Omental fat pad (tissue), 4 donors: ENCODE data around the gene PNPLA6. TPM values are rescaled to one million over a fixed set of nuclear protein-coding genes. Genes with fewer than 3 reads are reported as not detected.
"Not testable (repeated sequence)": the region's sequence is repeated elsewhere in the genome, so short reads cannot be mapped to it uniquely, and the experiment has no call there.

Experiments
- ATAC-seq: fragments of 150-250 bp; one replicate; pipeline ENCODE4 v1.9.1; 2016; ENCODE audit warnings: mild to moderate bottlenecking, moderate library complexity; ENCODE audit not compliant: low FRiP score
- DNase-seq: peaks from one replicate; pipeline ENCODE4 v3.0.0-alpha.2; 2019; ENCODE audit warnings: low spot score
- total RNA-seq, 4 donors: library from RNA; depleted of rRNA; stranded (reverse); fragments of >200 nt; gene quantifications; one replicate each; pipeline ENCODE4 v1.1.0, GENCODE V29; 2016
- TF ChIP-seq, protein P1 (sequence below), 3 donors: fragments of 450-650 bp; IDR thresholded peaks; one replicate each; pipeline ENCODE4 v1.5.1; 2016 to 2017; ENCODE audit warnings: antibody characterized with exemption in 3 of 3, mild to moderate bottlenecking in 3 of 3, moderate library complexity in 2 of 3

Gene PNPLA6
- total RNA-seq, 4 donors from 2014 or later = 50.3 to 92.4 (median 64.6) TPM

DNA sequence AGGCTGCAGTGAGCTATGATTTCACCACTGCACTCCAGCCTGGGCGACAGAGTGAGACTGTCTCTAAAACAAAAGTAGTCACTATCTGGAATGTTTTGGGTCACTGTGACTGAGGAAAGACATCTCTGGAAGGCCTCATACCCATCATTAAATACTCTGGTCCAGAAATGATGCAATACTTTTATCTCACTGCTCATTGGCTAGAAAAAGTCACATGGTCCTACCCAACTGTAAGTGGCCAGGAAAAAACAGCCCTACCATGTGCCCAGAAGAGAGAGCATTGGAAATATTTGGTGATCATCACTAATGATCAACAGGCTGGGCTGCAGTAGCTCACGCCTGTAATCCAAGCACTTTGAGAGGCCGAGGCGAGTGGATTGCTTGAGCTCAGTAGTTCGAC lies 29.8 kb downstream of the PNPLA6 start:
- ATAC-seq (no peak), DNase-seq (no peak)
- TF ChIP-seq, protein P1, sequence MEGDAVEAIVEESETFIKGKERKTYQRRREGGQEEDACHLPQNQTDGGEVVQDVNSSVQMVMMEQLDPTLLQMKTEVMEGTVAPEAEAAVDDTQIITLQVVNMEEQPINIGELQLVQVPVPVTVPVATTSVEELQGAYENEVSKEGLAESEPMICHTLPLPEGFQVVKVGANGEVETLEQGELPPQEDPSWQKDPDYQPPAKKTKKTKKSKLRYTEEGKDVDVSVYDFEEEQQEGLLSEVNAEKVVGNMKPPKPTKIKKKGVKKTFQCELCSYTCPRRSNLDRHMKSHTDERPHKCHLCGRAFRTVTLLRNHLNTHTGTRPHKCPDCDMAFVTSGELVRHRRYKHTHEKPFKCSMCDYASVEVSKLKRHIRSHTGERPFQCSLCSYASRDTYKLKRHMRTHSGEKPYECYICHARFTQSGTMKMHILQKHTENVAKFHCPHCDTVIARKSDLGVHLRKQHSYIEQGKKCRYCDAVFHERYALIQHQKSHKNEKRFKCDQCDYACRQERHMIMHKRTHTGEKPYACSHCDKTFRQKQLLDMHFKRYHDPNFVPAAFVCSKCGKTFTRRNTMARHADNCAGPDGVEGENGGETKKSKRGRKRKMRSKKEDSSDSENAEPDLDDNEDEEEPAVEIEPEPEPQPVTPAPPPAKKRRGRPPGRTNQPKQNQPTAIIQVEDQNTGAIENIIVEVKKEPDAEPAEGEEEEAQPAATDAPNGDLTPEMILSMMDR (IDR thresholded peaks at IDR 0.05) = no peak

DNA sequence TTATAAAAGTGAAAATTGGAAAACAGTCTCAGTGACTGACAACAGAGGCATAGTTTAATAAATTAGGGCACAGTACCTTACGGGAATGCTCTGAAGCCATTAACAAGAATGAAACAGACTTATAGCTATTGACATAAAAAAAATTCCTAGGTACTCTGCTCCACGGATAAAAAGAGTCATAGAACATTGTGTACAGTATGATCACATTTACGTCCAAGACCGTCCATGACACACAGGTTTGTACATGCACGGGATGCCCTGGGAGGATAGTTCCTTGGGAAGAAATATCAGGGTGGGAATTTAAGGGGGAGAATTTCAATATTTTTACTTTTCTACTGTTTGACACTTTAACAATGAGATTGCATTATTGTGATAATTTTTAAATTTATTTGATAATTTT lies 35.2 kb downstream of the PNPLA6 start:
- ATAC-seq = no peak
- TF ChIP-seq, protein P1 (IDR thresholded peaks at IDR 0.05) = no peak
- no peak for DNase-seq

GRCh38 chr19:7575434-7576040 lies 40.0 kb downstream of the PNPLA6 start:
- TF ChIP-seq, protein P1 (IDR thresholded peaks at IDR 0.05) = no peak
- DNase-seq = no peak
- no peak for ATAC-seq

- ATAC-seq, DNase-seq: not testable (repeated sequence)
Measured at GRCh38 chr19:7577422-7577821, 41.9 kb downstream of the PNPLA6 start.

DNA sequence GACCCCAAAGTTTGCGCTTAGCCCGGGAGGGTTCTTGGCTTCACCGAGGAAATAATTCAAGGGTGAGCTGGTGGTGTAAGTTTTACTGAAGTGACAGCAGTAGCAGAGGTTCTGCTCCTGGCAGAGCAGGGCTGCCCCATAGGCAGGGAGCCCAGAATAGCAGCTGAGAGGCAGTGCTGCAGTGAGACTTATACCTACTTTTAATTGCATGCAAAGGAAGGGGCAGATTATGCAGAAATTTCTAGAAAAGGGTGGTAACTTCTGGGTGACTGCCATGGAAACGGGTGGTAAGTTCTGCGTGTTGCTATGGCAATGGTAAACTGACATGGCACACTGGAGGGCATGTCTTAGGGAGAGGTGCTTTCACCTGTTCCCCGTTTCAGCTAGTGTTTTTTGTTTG lies 42.6 kb downstream of the PNPLA6 start:
- ATAC-seq (no peak), DNase-seq (no peak)
- TF ChIP-seq, protein P1 (IDR thresholded peaks at IDR 0.05) = no peak

- DNase-seq = no peak
- TF ChIP-seq, protein P1 (IDR thresholded peaks at IDR 0.05) = no peak
- no peak for ATAC-seq
Measured at GRCh38 chr19:7579182-7579581, 43.7 kb downstream of the PNPLA6 start.

GRCh38 chr19:7582446-7582845 lies 46.9 kb downstream of the PNPLA6 start:
- ATAC-seq (no peak), DNase-seq (no peak)
- TF ChIP-seq, protein P1 (IDR thresholded peaks at IDR 0.05) = no peak
